Activated naive CD8-positive, alpha-beta T cell (primary cell): ENCODE results near the gene SLC23A2.
"Not testable (repeated sequence)": the region's sequence is repeated elsewhere in the genome, so short reads cannot be mapped to it uniquely, and the experiment has no call there.

Source experiments
- H3K27ac Mint-ChIP-seq: one replicate; pipeline ENCODE4 v1.8.0; 2021; ENCODE audit warnings: mixed read lengths
- H3K27me3 Mint-ChIP-seq: one replicate; pipeline ENCODE4 v1.8.0; 2021; ENCODE audit warnings: mixed read lengths
- H3K36me3 Mint-ChIP-seq: one replicate; pipeline ENCODE4 v1.8.0; 2021; ENCODE audit warnings: mixed read lengths
- H3K4me1 Mint-ChIP-seq: one replicate; pipeline ENCODE4 v1.8.0; 2021; ENCODE audit warnings: low read depth, mixed read lengths
- H3K4me3 Mint-ChIP-seq: one replicate; pipeline ENCODE4 v1.8.0; 2021; ENCODE audit warnings: mild to moderate bottlenecking, mixed read lengths
- H3K9me3 Mint-ChIP-seq: one replicate; pipeline ENCODE4 v1.8.0; 2021; ENCODE audit warnings: low read depth, mixed read lengths

Gene SLC23A2

GRCh38 chr20:5028258-5029059 lies 27.1 kb upstream of the SLC23A2 start:
- H3K4me1 Mint-ChIP-seq, H3K4me3 Mint-ChIP-seq, H3K36me3 Mint-ChIP-seq, H3K9me3 Mint-ChIP-seq, H3K27me3 Mint-ChIP-seq, H3K27ac Mint-ChIP-seq: not testable (repeated sequence)

- Mint-ChIP-seq H3K4me3 (no peak overlapping the region), H3K27me3 (no peaks in the 10 kb centered on the region), H3K4me1 (no peaks in the 10 kb centered on the region), H3K36me3 (no peaks in the 10 kb centered on the region), H3K9me3 (no peaks in the 10 kb centered on the region), H3K27ac (no peak overlapping the region)
Measured at GRCh38 chr20:5024982-5025381, 23.7 kb upstream of the SLC23A2 start.

GRCh38 chr20:5024103-5024502 lies 22.8 kb upstream of the SLC23A2 start:
- H3K9me3 Mint-ChIP-seq = no peaks in the 10 kb centered on the region
- peak overlapping the region; percentile 17 for H3K27ac Mint-ChIP-seq
- no peaks in the 10 kb centered on the region for H3K4me1 Mint-ChIP-seq
- no peak overlapping the region for H3K4me3 Mint-ChIP-seq
- H3K36me3 Mint-ChIP-seq = no peaks in the 10 kb centered on the region
- H3K27me3 Mint-ChIP-seq = no peaks in the 10 kb centered on the region

GRCh38 chr20:5023171-5023570 lies 21.9 kb upstream of the SLC23A2 start:
- not testable (repeated sequence) for H3K36me3 Mint-ChIP-seq, H3K27ac Mint-ChIP-seq, H3K9me3 Mint-ChIP-seq, H3K27me3 Mint-ChIP-seq, H3K4me3 Mint-ChIP-seq, H3K4me1 Mint-ChIP-seq

- no peak overlapping the region for H3K27ac Mint-ChIP-seq
- no peak overlapping the region for H3K4me3 Mint-ChIP-seq
- no peaks in the 10 kb centered on the region for H3K27me3 Mint-ChIP-seq
- H3K36me3 Mint-ChIP-seq = no peaks in the 10 kb centered on the region
- H3K4me1 Mint-ChIP-seq = no peaks in the 10 kb centered on the region
- H3K9me3 Mint-ChIP-seq = no peaks in the 10 kb centered on the region
Measured at GRCh38 chr20:5020760-5021159, 19.4 kb upstream of the SLC23A2 start.

- no peaks in the 10 kb centered on the region for H3K9me3 Mint-ChIP-seq
- H3K4me3 Mint-ChIP-seq = no peak overlapping the region
- peaks cover 3% of the 10 kb centered on the region for H3K27me3 Mint-ChIP-seq
- no peak overlapping the region for H3K27ac Mint-ChIP-seq
- peaks cover 6% of the 10 kb centered on the region for H3K4me1 Mint-ChIP-seq
- peaks cover 3% of the 10 kb centered on the region for H3K36me3 Mint-ChIP-seq
Measured at GRCh38 chr20:5013682-5014447, 12.6 kb upstream of the SLC23A2 start.

- Mint-ChIP-seq H3K27me3 (no peaks in the 10 kb centered on the region), H3K27ac (no peak overlapping the region), H3K4me3 (no peak overlapping the region), H3K4me1 (peaks cover 12% of the 10 kb centered on the region), H3K36me3 (no peaks in the 10 kb centered on the region), H3K9me3 (no peaks in the 10 kb centered on the region)
Measured at GRCh38 chr20:5008759-5009158, 7.4 kb upstream of the SLC23A2 start.

GRCh38 chr20:5005326-5005725 lies 4.0 kb upstream of the SLC23A2 start:
- Mint-ChIP-seq H3K9me3 (no peaks in the 10 kb centered on the region), H3K27me3 (no peaks in the 10 kb centered on the region), H3K4me1 (peaks cover 18% of the 10 kb centered on the region), H3K27ac (no peak overlapping the region), H3K4me3 (no peak overlapping the region), H3K36me3 (no peaks in the 10 kb centered on the region)

- not testable (repeated sequence) for H3K27ac Mint-ChIP-seq, H3K4me3 Mint-ChIP-seq, H3K36me3 Mint-ChIP-seq, H3K27me3 Mint-ChIP-seq, H3K9me3 Mint-ChIP-seq
- H3K4me1 Mint-ChIP-seq = peaks cover 23% of the 10 kb centered on the region
Measured at GRCh38 chr20:5004825-5005224, 3.5 kb upstream of the SLC23A2 start.

- Mint-ChIP-seq H3K27me3 (no peaks in the 10 kb centered on the region), H3K4me3 (peak overlapping the region; percentile 22), H3K4me1 (peaks cover 24% of the 10 kb centered on the region)
Measured at GRCh38 chr20:5003626-5004025, 2.3 kb upstream of the SLC23A2 start.

GRCh38 chr20:5002077-5002413 lies 735 bp upstream of the SLC23A2 start:
- peak overlapping the region; percentile 92 for H3K4me3 Mint-ChIP-seq
- H3K27ac Mint-ChIP-seq = peak overlapping the region; percentile 95
- H3K4me1 Mint-ChIP-seq = peaks cover 31% of the 10 kb centered on the region
- H3K9me3 Mint-ChIP-seq = no peaks in the 10 kb centered on the region
- no peaks in the 10 kb centered on the region for H3K36me3 Mint-ChIP-seq
- no peaks in the 10 kb centered on the region for H3K27me3 Mint-ChIP-seq

More at GRCh38 chr20:5003626-5004025, 2.3 kb upstream of the SLC23A2 start:
- no peak overlapping the region for H3K27ac Mint-ChIP-seq
- no peaks in the 10 kb centered on the region for H3K36me3 Mint-ChIP-seq
- H3K9me3 Mint-ChIP-seq = no peaks in the 10 kb centered on the region

- Mint-ChIP-seq H3K4me1 (peaks cover 37% of the 10 kb centered on the region), H3K9me3 (no peaks in the 10 kb centered on the region), H3K36me3 (no peaks in the 10 kb centered on the region), H3K4me3 (peak overlapping the region; percentile 94), H3K27me3 (no peaks in the 10 kb centered on the region), H3K27ac (peak overlapping the region; percentile 88)
Measured at GRCh38 chr20:5000263-5001173, 792 bp downstream of the SLC23A2 start.

- peaks cover 41% of the 10 kb centered on the region for H3K4me1 Mint-ChIP-seq
- peak overlapping the region; percentile 94 for H3K4me3 Mint-ChIP-seq
- no peaks in the 10 kb centered on the region for H3K27me3 Mint-ChIP-seq
- no peaks in the 10 kb centered on the region for H3K9me3 Mint-ChIP-seq
- peak overlapping the region; percentile 10 for H3K27ac Mint-ChIP-seq
- no peaks in the 10 kb centered on the region for H3K36me3 Mint-ChIP-seq
Measured at GRCh38 chr20:4999788-5000187, 1.5 kb downstream of the SLC23A2 start.

GRCh38 chr20:4998160-4998651 lies 3.1 kb downstream of the SLC23A2 start:
- Mint-ChIP-seq H3K36me3 (no peaks in the 10 kb centered on the region), H3K27ac (no peak overlapping the region), H3K4me1 (peaks cover 47% of the 10 kb centered on the region), H3K27me3 (no peaks in the 10 kb centered on the region), H3K9me3 (no peaks in the 10 kb centered on the region), H3K4me3 (peak overlapping the region; percentile 11)

- H3K27ac Mint-ChIP-seq = no peak overlapping the region
- no peak overlapping the region for H3K4me3 Mint-ChIP-seq
- H3K27me3 Mint-ChIP-seq = no peaks in the 10 kb centered on the region
- no peaks in the 10 kb centered on the region for H3K9me3 Mint-ChIP-seq
- no peaks in the 10 kb centered on the region for H3K36me3 Mint-ChIP-seq
- peaks cover 45% of the 10 kb centered on the region for H3K4me1 Mint-ChIP-seq
Measured at GRCh38 chr20:4997222-4997621, 4.1 kb downstream of the SLC23A2 start.
